DMS79 (cell line): ENCODE results near the gene IGFBP1.
"Not testable (repeated sequence)": the region's sequence is repeated elsewhere in the genome, so short reads cannot be mapped to it uniquely, and the experiment has no call there.

Experiments used
- DNase-seq: peaks from one replicate; lab custom pipeline; 2025; lab: John Stamatoyannopoulos, UW

IGFBP1 gene

GRCh38 chr7:45888185-45888992 is at the start of gene IGFBP1:
Gene IGFBP1 (plus strand): TSS chr7:45888488. CDS start chr7:45888653, 165 bp downstream.
- DNase-seq, result no peak

GRCh38 chr7:45838852-45839251 is 49.4 kb upstream of the IGFBP1 start:
- DNase-seq, result not testable (repeated sequence)

- DNase-seq, result peak; percentile 24
These were observed 46.2 kb upstream of the IGFBP1 start for GRCh38 chr7:45841926-45842717.

- DNase-seq, result not testable (repeated sequence)
These were observed 41.8 kb upstream of the IGFBP1 start for GRCh38 chr7:45846536-45846935.

GRCh38 chr7:45848734-45849133 is 39.6 kb upstream of the IGFBP1 start:
- not testable (repeated sequence) for DNase-seq

- DNase-seq, result not testable (repeated sequence)
These were observed 35.3 kb upstream of the IGFBP1 start for GRCh38 chr7:45852984-45853383.

- DNase-seq, result not testable (repeated sequence)
These were observed 34.8 kb upstream of the IGFBP1 start for GRCh38 chr7:45853491-45853890.

- not testable (repeated sequence) for DNase-seq
These were observed 32.6 kb upstream of the IGFBP1 start for GRCh38 chr7:45855680-45856079.

- not testable (repeated sequence) for DNase-seq
These were observed 31.4 kb upstream of the IGFBP1 start for GRCh38 chr7:45856888-45857287.

- no peak for DNase-seq
These were observed 24.6 kb upstream of the IGFBP1 start for GRCh38 chr7:45863715-45864114.

GRCh38 chr7:45865594-45866410 is 22.5 kb upstream of the IGFBP1 start:
- no peak for DNase-seq

- DNase-seq, result no peak
These were observed 20.8 kb upstream of the IGFBP1 start for GRCh38 chr7:45867471-45867870.

GRCh38 chr7:45869426-45869825 is 18.9 kb upstream of the IGFBP1 start:
- no peak for DNase-seq

- no peak for DNase-seq
These were observed 15.9 kb upstream of the IGFBP1 start for GRCh38 chr7:45872116-45873034.

- no peak for DNase-seq
These were observed 15.3 kb upstream of the IGFBP1 start, which contains the start of gene CCDC201 for GRCh38 chr7:45873035-45873354. Gene CCDC201 (minus strand): TSS chr7:45873082. CDS start chr7:45873007, 75 bp downstream.

- peak; percentile 20 for DNase-seq
These were observed 14.9 kb upstream of the IGFBP1 start for GRCh38 chr7:45873355-45873754.

GRCh38 chr7:45874408-45875131 is 13.7 kb upstream of the IGFBP1 start:
- no peak for DNase-seq

- no peak for DNase-seq
These were observed 11.8 kb upstream of the IGFBP1 start for GRCh38 chr7:45876519-45876918.

GRCh38 chr7:45878457-45879144 is 9.7 kb upstream of the IGFBP1 start:
- DNase-seq, result no peak

GRCh38 chr7:45880433-45880860 is 7.8 kb upstream of the IGFBP1 start:
- no peak for DNase-seq
